ENCODE measurements around the gene TAF3. TPM values are rescaled to one million over a fixed set of nuclear protein-coding genes. Genes with fewer than 3 reads are reported as not detected.

Gene TAF3
- polyA plus RNA-seq, 3 donors: 1.6 to 3.9 (median 3.4) TPM

- no peaks in the 10 kb centered on the region for H3K27me3 ChIP-seq (ENCODE audit: control insufficient read depth in 2 of 2, insufficient read depth in 2 of 2, low read length in 2 of 2)
- Mint-ChIP-seq H3K4me1 (no peaks in the 10 kb centered on the region), H3K9me3 (no peaks in the 10 kb centered on the region), H3K27ac (peak overlapping the region in 1 of 7 donors; percentile 22), H3K4me3 (no peak overlapping the region), H3K27me3 (ENCODE audit: low read depth in 3 of 3) (no peaks in the 10 kb centered on the region), H3K36me3 (peaks cover 69 to 88% of the 10 kb centered on the region in 2 donors)
- H2AFZ ChIP-seq (ENCODE audit: insufficient read depth, low read depth, low read length, poor library complexity, severe bottlenecking): no peak overlapping the region
- H4K20me1 ChIP-seq (ENCODE audit: insufficient read depth, low read length): peaks cover 10% of the 10 kb centered on the region
- no peak overlapping the region for H3K9ac ChIP-seq (ENCODE audit: insufficient read depth, low read length, poor library complexity, severe bottlenecking)
- no peak overlapping the region for H3K27ac ChIP-seq (ENCODE audit: low read depth in 1 of 2, low read length in 2 of 2)
- TF ChIP-seq CTCF (IDR thresholded peaks at IDR 0.05): no peak
- no peaks in the 10 kb centered on the region for H3K9me3 ChIP-seq (replicated peaks in 1 of 2; ENCODE audit: control insufficient read depth in 1 of 2, insufficient read depth in 1 of 2, low read length in 2 of 2)
- H3K79me2 ChIP-seq (ENCODE audit: insufficient read depth, low read length): no peaks in the 10 kb centered on the region
- 100% methylated on average over 5 of the region's 6 CpGs for WGBS (ENCODE audit: insufficient coverage)
- no peak for DNase-seq
- peaks cover 84 to 95% of the 10 kb centered on the region in 2 donors for H3K36me3 ChIP-seq (replicated peaks in 1 of 2; ENCODE audit: control insufficient read depth in 1 of 2, insufficient read depth in 2 of 2, low read length in 2 of 2)
- H3K4me1 ChIP-seq (ENCODE audit: control insufficient read depth in 1 of 2, insufficient read depth in 2 of 2, low read length in 2 of 2): no peaks in the 10 kb centered on the region
- intact Hi-C loops (cut with micrococcal nuclease): no loop called here
- no peak overlapping the region for H3K4me3 ChIP-seq (replicated peaks in 1 of 3; ENCODE audit: low read depth in 2 of 3, low read length in 3 of 3)
- H3K4me2 ChIP-seq (replicated peaks; ENCODE audit: extremely low read depth, low read length, poor library complexity, severe bottlenecking): no peak overlapping the region
Observed at GRCh38 chr10:7804216-7804615, 14.1 kb upstream of the TAF3 start.

- Mint-ChIP-seq H3K4me3 (no peak overlapping the region), H3K4me1 (no peaks in the 10 kb centered on the region), H3K36me3 (peaks cover 64 to 87% of the 10 kb centered on the region in 2 donors), H3K9me3 (no peaks in the 10 kb centered on the region), H3K27me3 (ENCODE audit: low read depth in 3 of 3) (no peaks in the 10 kb centered on the region), H3K27ac (no peak overlapping the region)
- no peak overlapping the region for H2AFZ ChIP-seq (ENCODE audit: insufficient read depth, low read depth, low read length, poor library complexity, severe bottlenecking)
- H3K4me1 ChIP-seq (ENCODE audit: control insufficient read depth in 1 of 2, insufficient read depth in 2 of 2, low read length in 2 of 2): no peaks in the 10 kb centered on the region
- no peak overlapping the region for H3K4me2 ChIP-seq (replicated peaks; ENCODE audit: extremely low read depth, low read length, poor library complexity, severe bottlenecking)
- intact Hi-C loops (cut with micrococcal nuclease): no loop called here
- H4K20me1 ChIP-seq (ENCODE audit: insufficient read depth, low read length): peaks cover 10% of the 10 kb centered on the region
- no peaks in the 10 kb centered on the region for H3K27me3 ChIP-seq (ENCODE audit: control insufficient read depth in 2 of 2, insufficient read depth in 2 of 2, low read length in 2 of 2)
- TF ChIP-seq CTCF (IDR thresholded peaks at IDR 0.05): no peak
- H3K36me3 ChIP-seq (replicated peaks in 1 of 2; ENCODE audit: control insufficient read depth in 1 of 2, insufficient read depth in 2 of 2, low read length in 2 of 2): peaks cover 79 to 92% of the 10 kb centered on the region in 2 donors
- no peaks in the 10 kb centered on the region for H3K79me2 ChIP-seq (ENCODE audit: insufficient read depth, low read length)
- H3K4me3 ChIP-seq (replicated peaks in 1 of 3; ENCODE audit: low read depth in 2 of 3, low read length in 3 of 3): no peak overlapping the region
- no peak for DNase-seq
- no peaks in the 10 kb centered on the region for H3K9me3 ChIP-seq (replicated peaks in 1 of 2; ENCODE audit: control insufficient read depth in 1 of 2, insufficient read depth in 1 of 2, low read length in 2 of 2)
- no peak overlapping the region for H3K9ac ChIP-seq (ENCODE audit: insufficient read depth, low read length, poor library complexity, severe bottlenecking)
- H3K27ac ChIP-seq (ENCODE audit: low read depth in 1 of 2, low read length in 2 of 2): no peak overlapping the region
- 100% methylated on average over 1 of the region's 2 CpGs for WGBS (ENCODE audit: insufficient coverage)
Observed at GRCh38 chr10:7804741-7805140, 13.6 kb upstream of the TAF3 start.
